Stomach (tissue), 4 donors: Measurements from ENCODE around the gene SLK.

Experiments
- EP300 ChIP-seq: sonication (generic); formaldehyde crosslinking; IDR thresholded peaks from one replicate; pipeline ENCODE4 v1.6.1; 2017; ENCODE audit warnings: antibody characterized with exemption
- POLR2A ChIP-seq, 4 donors: fragments of 450-650 bp; IDR thresholded peaks; one replicate each; pipeline ENCODE4 v1.6.1; 2016; ENCODE audit warnings: antibody characterized with exemption in 4 of 4, control low read depth in 2 of 4, mild to moderate bottlenecking in 1 of 4, moderate library complexity in 1 of 4
- POLR2AphosphoS5 ChIP-seq, 3 donors: sonication (generic); formaldehyde crosslinking; IDR thresholded peaks; one replicate each; pipeline ENCODE4 v1.6.1; 2016; ENCODE audit warnings: antibody characterized with exemption in 3 of 3
- TF ChIP-seq, protein P1 (sequence below), 7 experiments: fragments of 450-650 bp in 4 of 7; fragments of 200-600 bp in 3 of 7; sonication (generic) in 3 of 7; IDR thresholded peaks; one replicate each; pipeline ENCODE4 v1.5.1; 2016 to 2019; ENCODE audit warnings: antibody characterized with exemption in 7 of 7, control low read depth in 2 of 7, mild to moderate bottlenecking in 1 of 7

GRCh38 chr10:104041891-104042535 is 75.1 kb downstream of the SLK start:
- no peak for TF ChIP-seq EP300
- TF ChIP-seq, protein P1, sequence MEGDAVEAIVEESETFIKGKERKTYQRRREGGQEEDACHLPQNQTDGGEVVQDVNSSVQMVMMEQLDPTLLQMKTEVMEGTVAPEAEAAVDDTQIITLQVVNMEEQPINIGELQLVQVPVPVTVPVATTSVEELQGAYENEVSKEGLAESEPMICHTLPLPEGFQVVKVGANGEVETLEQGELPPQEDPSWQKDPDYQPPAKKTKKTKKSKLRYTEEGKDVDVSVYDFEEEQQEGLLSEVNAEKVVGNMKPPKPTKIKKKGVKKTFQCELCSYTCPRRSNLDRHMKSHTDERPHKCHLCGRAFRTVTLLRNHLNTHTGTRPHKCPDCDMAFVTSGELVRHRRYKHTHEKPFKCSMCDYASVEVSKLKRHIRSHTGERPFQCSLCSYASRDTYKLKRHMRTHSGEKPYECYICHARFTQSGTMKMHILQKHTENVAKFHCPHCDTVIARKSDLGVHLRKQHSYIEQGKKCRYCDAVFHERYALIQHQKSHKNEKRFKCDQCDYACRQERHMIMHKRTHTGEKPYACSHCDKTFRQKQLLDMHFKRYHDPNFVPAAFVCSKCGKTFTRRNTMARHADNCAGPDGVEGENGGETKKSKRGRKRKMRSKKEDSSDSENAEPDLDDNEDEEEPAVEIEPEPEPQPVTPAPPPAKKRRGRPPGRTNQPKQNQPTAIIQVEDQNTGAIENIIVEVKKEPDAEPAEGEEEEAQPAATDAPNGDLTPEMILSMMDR (IDR thresholded peaks at IDR 0.05), result no peak
- TF ChIP-seq POLR2A (IDR thresholded peaks at IDR 0.05), result no peak
- TF ChIP-seq POLR2AphosphoS5 (IDR thresholded peaks at IDR 0.05), result no peak
